ENCODE results near the gene GLIS2. TPM values are rescaled to one million over a fixed set of nuclear protein-coding genes. Genes with fewer than 3 reads are reported as not detected.
A peak's percentile ranks its signal among the peaks of the same experiment; 100 is the strongest.

Gene GLIS2
- total RNA-seq, 1 experiment from 2014 or later = 0.71 TPM

GRCh38 chr16:4362476-4363135, 46.7 kb downstream of the GLIS2 start:
- DNase-seq (ENCODE audit: low read depth in 1 of 2, low spot score in 2 of 2) = no peak
- Histone ChIP-seq H3K27ac (no peak overlapping the region), H3K4me1 (replicated peaks) (peaks cover 4% of the 10 kb centered on the region; the same call in 1 of the 2 replicates), H3K36me3 (peaks cover 18% of the 10 kb centered on the region), H3K9me3 (replicated peaks) (no peaks in the 10 kb centered on the region), H3K4me3 (no peak overlapping the region), H3K27me3 (replicated peaks) (no peaks in the 10 kb centered on the region)

DNA sequence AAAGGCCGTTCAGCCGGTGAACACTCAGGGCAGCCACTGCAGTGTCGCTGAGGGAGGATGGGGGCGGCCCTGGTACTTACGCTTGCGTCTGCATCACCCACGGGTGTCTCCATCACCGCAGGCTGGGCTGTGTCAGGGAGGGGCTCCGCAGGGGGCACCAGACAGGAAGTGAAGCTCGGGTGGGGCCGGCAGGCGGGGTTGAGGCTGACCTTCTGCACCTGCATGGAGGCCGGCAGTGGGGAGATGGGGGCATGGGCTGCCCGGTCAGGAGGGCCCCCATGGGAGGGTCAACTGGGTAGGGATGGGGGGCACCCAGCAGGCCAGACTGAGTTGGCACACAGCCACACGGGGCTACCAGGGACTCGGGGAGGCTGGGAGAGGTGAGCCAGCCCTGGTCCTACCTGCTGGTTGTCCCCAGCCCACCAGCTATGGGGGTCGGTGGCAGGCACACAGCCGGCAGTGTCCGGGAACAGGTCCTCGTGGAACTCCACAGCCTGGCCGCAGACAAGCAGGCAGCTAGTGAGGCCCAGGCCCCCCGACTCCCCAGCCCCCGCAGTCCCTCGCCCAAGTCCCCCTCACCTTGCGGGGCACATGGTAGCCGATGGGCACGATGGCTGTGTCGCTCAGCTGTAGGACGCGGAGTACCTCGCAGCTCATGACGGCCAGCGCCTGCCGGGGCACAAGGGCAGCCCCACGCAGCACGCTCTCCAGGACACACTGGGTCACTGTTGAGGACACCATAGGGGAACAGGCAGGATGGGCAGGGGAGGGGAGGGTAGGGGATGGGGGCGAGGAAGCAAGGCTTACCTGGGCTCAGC, 48.5 kb downstream of the GLIS2 start:
- H3K4me3 ChIP-seq = no peak overlapping the region
- DNase-seq (ENCODE audit: low read depth in 1 of 2, low spot score in 2 of 2) = no peak
- H3K27me3 ChIP-seq (replicated peaks) = no peaks in the 10 kb centered on the region
- H3K4me1 ChIP-seq (replicated peaks) = peaks cover 8% of the 10 kb centered on the region
- no peaks in the 10 kb centered on the region for H3K9me3 ChIP-seq (replicated peaks)
- peaks cover 12% of the 10 kb centered on the region for H3K36me3 ChIP-seq
- no peak overlapping the region for H3K27ac ChIP-seq

DNA sequence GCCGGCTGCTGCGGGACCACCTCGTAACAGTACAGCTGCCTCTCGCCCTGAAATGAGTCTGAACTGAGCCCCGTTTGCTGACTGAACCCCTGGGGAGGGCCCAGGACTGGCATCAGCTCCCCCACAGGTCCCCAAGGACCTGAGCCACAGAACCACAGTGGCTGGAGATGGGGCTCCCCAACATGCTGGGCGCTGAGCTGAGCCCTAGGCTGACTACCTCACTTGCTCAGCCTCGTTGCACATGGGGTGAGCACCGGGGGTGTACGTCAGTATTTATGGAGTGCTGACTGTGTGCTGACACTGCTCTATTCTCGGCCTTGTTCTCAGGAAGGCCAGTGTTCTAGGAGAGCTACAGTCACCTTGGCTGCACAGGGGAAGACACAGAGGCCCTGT, 49.1 kb downstream of the GLIS2 start:
- H3K27ac ChIP-seq = no peak overlapping the region
- DNase-seq (ENCODE audit: low read depth in 1 of 2, low spot score in 2 of 2) = no peak
- H3K36me3 ChIP-seq = peaks cover 11% of the 10 kb centered on the region
- no peaks in the 10 kb centered on the region for H3K9me3 ChIP-seq (replicated peaks)
- no peaks in the 10 kb centered on the region for H3K27me3 ChIP-seq (replicated peaks)
- peaks cover 10% of the 10 kb centered on the region for H3K4me1 ChIP-seq (replicated peaks)
- H3K4me3 ChIP-seq = no peak overlapping the region

GRCh38 chr16:4365615-4366014, 49.7 kb downstream of the GLIS2 start:
- Histone ChIP-seq H3K4me1 (replicated peaks) (peaks cover 16% of the 10 kb centered on the region), H3K27me3 (replicated peaks) (no peaks in the 10 kb centered on the region), H3K4me3 (no peak overlapping the region), H3K9me3 (replicated peaks) (no peaks in the 10 kb centered on the region), H3K36me3 (peaks cover 11% of the 10 kb centered on the region), H3K27ac (no peak overlapping the region)
- no peak for DNase-seq (ENCODE audit: low read depth in 1 of 2, low spot score in 2 of 2)

DNA sequence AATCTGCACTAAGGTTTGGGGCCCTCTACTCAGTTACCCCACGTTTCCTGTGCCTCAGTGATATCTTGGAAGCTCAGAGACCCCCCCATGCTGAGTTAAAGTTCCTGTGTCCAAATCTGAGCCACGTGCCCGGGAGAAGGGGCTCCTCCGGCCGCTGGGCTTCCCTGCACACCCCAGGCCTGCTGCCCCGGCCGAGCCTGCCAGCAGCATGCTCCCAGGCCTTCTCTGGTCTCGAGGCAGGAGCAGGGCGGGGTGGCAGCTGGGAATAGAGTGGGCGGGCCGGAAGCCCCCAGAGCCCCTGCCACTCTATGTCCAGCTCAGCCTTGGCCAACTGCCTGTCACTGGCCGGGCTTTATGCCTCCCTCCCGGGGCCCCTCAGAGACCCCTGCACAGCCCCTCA, 50.1 kb downstream of the GLIS2 start:
- H3K36me3 ChIP-seq = peaks cover 11% of the 10 kb centered on the region
- no peak for DNase-seq (ENCODE audit: low read depth in 1 of 2, low spot score in 2 of 2)
- H3K27ac ChIP-seq = no peak overlapping the region
- H3K27me3 ChIP-seq (replicated peaks) = no peaks in the 10 kb centered on the region
- no peaks in the 10 kb centered on the region for H3K9me3 ChIP-seq (replicated peaks)
- H3K4me1 ChIP-seq (replicated peaks) = peaks cover 20% of the 10 kb centered on the region
- no peak overlapping the region for H3K4me3 ChIP-seq

DNA sequence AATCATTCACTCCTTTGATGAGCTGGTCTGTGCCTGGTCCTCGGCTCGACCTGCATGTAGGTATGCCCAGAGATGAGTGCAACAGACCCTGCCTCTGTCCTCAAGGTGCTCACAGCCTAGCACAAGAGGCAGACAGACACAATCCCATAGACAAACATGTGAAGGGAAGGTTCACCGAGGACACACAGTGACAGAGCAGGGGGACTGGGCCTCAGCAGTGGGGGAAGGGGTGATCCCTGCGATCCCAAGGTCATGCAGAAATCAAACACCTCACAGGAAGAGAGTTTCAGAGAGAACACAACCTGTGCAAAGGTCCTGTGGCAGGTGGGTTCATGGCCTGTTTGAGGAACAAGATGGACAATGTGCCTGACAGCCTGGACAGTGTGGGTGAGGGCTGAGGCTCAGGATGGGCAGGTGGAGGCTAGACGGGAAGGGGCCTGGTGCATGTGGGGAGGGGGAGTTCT, 51.6 kb downstream of the GLIS2 start:
- no peak overlapping the region for H3K27ac ChIP-seq
- no peak for DNase-seq (ENCODE audit: low read depth in 1 of 2, low spot score in 2 of 2)
- no peaks in the 10 kb centered on the region for H3K9me3 ChIP-seq (replicated peaks)
- no peaks in the 10 kb centered on the region; the same call in 1 of the 2 replicates for H3K36me3 ChIP-seq
- H3K4me1 ChIP-seq (replicated peaks) = peaks cover 30% of the 10 kb centered on the region
- H3K27me3 ChIP-seq (replicated peaks) = no peaks in the 10 kb centered on the region
- no peak overlapping the region for H3K4me3 ChIP-seq

GRCh38 chr16:4369007-4369733, 53.3 kb downstream of the GLIS2 start:
- no peak overlapping the region for H3K27ac ChIP-seq
- H3K36me3 ChIP-seq = no peaks in the 10 kb centered on the region; the same call in 1 of the 2 replicates
- DNase-seq (ENCODE audit: low read depth in 1 of 2, low spot score in 2 of 2) = no peak
- no peak overlapping the region for H3K4me3 ChIP-seq
- H3K9me3 ChIP-seq (replicated peaks) = no peaks in the 10 kb centered on the region
- no peaks in the 10 kb centered on the region for H3K27me3 ChIP-seq (replicated peaks)
- H3K4me1 ChIP-seq (replicated peaks) = peaks cover 47% of the 10 kb centered on the region

GRCh38 chr16:4370151-4370550, 54.3 kb downstream of the GLIS2 start:
- Histone ChIP-seq H3K27me3 (replicated peaks) (no peaks in the 10 kb centered on the region), H3K27ac (peak overlapping the region; percentile 60), H3K4me3 (no peak overlapping the region), H3K4me1 (replicated peaks) (peaks cover 57% of the 10 kb centered on the region), H3K9me3 (replicated peaks) (no peaks in the 10 kb centered on the region), H3K36me3 (peaks cover 7% of the 10 kb centered on the region)
- no peak for DNase-seq (ENCODE audit: low read depth in 1 of 2, low spot score in 2 of 2)

- Histone ChIP-seq H3K36me3 (peaks cover 13% of the 10 kb centered on the region), H3K4me1 (replicated peaks) (peaks cover 63% of the 10 kb centered on the region), H3K9me3 (replicated peaks) (no peaks in the 10 kb centered on the region), H3K27me3 (replicated peaks) (no peaks in the 10 kb centered on the region), H3K27ac (peak overlapping the region; percentile 60), H3K4me3 (no peak overlapping the region)
- DNase-seq (ENCODE audit: low read depth in 1 of 2, low spot score in 2 of 2) = peak; percentile 89 to 94
Measured at GRCh38 chr16:4370570-4371356, 54.9 kb downstream of the GLIS2 start.

- H3K27me3 ChIP-seq (replicated peaks) = no peaks in the 10 kb centered on the region
- peaks cover 19% of the 10 kb centered on the region for H3K36me3 ChIP-seq
- H3K27ac ChIP-seq = peak within 1 kb of the TSS; percentile 60
- H3K4me1 ChIP-seq (replicated peaks) = peaks cover 70% of the 10 kb centered on the region
- H3K9me3 ChIP-seq (replicated peaks) = no peaks in the 10 kb centered on the region
- DNase-seq (ENCODE audit: low read depth in 1 of 2, low spot score in 2 of 2) = peak; percentile 84 to 87
- H3K4me3 ChIP-seq = peak within 1 kb of the TSS; percentile 57
Measured at GRCh38 chr16:4371357-4372000, 55.6 kb downstream of the GLIS2 start, which contains the start of gene VASN. TSS of gene VASN (plus strand) at chr16:4371848. CDS start at chr16:4380878, 9,030 bp downstream.

DNA sequence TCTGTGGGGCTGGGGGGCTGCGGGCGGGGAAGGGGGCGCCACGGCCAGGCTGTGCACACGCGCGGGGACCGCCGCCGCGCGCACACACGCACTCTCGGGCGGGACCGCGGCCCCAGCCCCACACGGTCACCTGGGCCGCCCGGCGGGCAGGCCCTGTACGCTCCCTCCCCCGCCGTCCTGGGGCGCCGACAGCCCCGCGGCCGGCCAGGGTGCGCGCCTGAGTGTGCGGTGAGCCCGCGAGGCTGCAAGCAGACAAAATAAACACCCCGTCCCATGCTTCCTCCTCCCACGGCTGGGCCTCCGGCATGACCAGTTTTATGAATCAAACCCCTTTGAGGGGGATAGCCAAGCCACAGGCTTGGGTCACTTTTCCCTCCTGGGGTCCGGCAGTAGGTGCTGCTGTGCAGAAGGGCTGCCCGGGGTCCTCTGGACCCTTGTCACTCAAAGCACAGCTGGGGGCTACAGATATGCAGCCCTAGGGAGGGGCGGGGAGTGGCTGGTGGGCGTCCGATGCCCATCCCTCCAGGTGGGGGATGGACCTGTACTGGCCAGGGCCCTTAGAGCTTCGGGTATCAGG, 56.2 kb downstream of the GLIS2 start:
- peak overlapping the region; percentile 7 for H3K27ac ChIP-seq
- peaks cover 23% of the 10 kb centered on the region for H3K36me3 ChIP-seq
- peaks cover 76% of the 10 kb centered on the region for H3K4me1 ChIP-seq (replicated peaks)
- DNase-seq (ENCODE audit: low read depth in 1 of 2, low spot score in 2 of 2) = peak; percentile 51 to 71
- H3K9me3 ChIP-seq (replicated peaks) = no peaks in the 10 kb centered on the region
- H3K27me3 ChIP-seq (replicated peaks) = no peaks in the 10 kb centered on the region
- peak overlapping the region; percentile 57 for H3K4me3 ChIP-seq

GRCh38 chr16:4372578-4373355, 56.9 kb downstream of the GLIS2 start:
- no peaks in the 10 kb centered on the region for H3K27me3 ChIP-seq (replicated peaks)
- peak; percentile 86 to 93 for DNase-seq (ENCODE audit: low read depth in 1 of 2, low spot score in 2 of 2)
- H3K4me1 ChIP-seq (replicated peaks) = peaks cover 83% of the 10 kb centered on the region
- peaks cover 28% of the 10 kb centered on the region for H3K36me3 ChIP-seq
- H3K9me3 ChIP-seq (replicated peaks) = no peaks in the 10 kb centered on the region
- H3K27ac ChIP-seq = peak overlapping the region; percentile 66
- peak overlapping the region; percentile 57 for H3K4me3 ChIP-seq
